RPMI7951 (cell line): ENCODE data around the gene HINFP. TPM values are rescaled to one million over a fixed set of nuclear protein-coding genes. Genes with fewer than 3 reads are reported as not detected.
"Not testable (repeated sequence)": the region's sequence is repeated elsewhere in the genome, so short reads cannot be mapped to it uniquely, and the experiment has no call there.

Source experiments
- DNase-seq: peaks from one replicate; pipeline ENCODE4 v3.0.0-alpha.2; 2012; ENCODE audit warnings: low read depth
- total RNA-seq: library from RNA; depleted of rRNA; stranded (reverse); fragments of >200 nt; shearing (Covaris generic); gene quantifications from 2 replicates; pipeline ENCODE4 v1.2.3, GENCODE V29; 2014

The HINFP gene
- total RNA-seq, 1 experiment from 2014 or later: 16.5 TPM

DNA sequence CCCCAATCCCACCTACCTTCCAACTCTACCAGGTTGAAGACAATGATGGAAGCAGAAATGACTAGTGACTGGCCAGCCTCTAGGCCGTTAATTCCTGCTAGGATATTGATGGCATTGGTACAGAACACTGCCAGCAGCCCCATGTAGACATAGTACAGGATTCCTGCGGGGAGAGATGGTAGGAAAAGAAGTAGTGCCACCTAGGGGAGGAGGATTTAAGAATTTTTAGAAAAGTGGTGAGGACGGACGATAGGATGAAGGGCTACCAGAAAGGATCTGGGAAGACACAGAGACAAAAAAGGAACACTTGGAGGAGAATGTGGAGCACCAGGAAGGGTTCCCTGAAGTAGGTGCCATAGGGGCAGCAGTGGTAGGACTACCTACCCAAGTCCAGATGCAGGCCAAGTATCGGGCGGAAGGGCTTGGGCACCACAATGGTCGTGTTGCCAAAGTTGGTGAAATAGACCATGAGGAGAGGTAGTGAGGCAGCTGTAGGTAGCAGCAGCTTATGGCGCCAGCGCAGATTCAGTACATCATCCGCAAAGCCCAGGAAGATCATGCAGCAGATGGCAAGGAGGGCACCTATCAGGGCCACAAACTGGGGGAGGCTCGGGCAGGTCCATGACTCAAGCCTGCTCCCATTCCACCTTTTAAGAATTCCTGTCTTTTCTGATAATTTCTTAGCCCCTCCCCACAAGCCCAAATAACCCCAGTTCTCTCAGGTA lies 21.0 kb upstream of the HINFP start:
- DNase-seq: peak; percentile 67

DNA sequence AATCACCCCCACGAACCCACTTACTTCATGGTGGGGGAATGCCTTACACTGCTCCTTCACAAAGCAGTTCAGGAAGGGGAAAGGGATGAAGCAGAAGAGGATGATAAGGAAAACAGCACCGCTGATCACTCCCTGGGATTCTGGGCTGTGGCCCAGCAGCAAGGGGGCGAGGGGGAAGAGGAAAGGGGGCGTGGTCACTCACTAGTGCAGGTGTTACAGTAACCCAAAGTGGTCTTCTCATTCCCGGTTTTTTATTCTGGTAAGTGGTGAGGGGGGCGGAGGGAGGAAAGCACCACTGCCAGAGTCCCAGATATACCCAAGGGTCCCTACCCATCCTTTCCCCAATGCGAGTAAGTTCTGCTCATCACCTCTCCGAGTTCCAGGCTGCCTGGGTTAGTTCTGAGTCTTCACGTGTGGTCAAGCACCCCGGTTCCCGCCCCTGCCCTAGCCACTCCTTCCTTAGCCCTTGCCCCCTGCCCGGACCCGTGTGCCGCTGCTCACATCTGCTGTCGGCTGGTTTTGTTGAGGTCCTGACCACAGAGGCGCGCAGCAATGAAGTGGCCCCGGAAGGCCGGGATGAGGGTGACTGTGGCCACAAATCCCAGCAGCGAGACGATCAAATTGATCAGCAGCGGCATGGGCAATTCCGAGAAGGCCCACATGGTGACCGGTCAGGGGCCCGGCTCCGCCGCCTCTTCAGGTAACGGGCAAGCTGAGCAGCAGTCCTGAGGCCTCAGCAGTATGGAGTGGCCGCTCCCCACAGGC lies 20.2 kb upstream of the HINFP start:
- peak; percentile 44 for DNase-seq

DNA sequence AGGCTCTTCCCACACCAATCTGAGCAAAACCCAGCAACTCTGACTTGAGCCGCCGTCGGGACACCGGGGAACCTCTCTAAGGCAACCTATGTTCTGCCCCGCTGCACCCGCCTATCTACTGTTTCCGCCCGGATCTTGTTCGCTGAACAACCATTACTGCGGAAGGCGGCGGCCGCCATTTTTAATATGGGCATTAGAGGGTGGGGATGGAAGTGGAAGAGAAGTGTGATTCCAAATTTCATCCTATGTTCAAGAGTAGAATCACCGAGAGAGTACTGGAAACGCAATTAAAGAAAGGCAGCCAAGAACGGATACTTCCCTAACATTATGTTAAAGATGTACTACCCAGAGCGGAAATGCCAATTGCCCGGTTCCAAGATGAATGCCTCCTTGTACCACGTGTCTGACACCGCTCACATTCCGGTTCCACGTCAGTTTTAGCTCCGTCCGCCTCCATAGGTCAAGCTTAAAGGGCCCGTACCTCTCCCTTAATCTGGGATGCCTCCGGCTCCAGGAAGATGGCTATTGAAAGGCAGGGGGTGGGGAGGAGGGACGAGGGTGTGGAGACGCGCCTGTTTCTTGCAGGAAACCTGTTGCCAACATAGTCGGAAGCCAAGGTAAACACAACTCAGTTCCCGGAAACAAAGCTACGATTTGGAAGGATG lies 19.5 kb upstream of the HINFP start, which contains the start of gene DPAGT1:
Gene DPAGT1, minus strand, starts transcription at position 95 of the 665 bp plus-strand sequence. CDS start 198 bp downstream, outside the sequence.
- DNase-seq: peak; percentile 97

DNA sequence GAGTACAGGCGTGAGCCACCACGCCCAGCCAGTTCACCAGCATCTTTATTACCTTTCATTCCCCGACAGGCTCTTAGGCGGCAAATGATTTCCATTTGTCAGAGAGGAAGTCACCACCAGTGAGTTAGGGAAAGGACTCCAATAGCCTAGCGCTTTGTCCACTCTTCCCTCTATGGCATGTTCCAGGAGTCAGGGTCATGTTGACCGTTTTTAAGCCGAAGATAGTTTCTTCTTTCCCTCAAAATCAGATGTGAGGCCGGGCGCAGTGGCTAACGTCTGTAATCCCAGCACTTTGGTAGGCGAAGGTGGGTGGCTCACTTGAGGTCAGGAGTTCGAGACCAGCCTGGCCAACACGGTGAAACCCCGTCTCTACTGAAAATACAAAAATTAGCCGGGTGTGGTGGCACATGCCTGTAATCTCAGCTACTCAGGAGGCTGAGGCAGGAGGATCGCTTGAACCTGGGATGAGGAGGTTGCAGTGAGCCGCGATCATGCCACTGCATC lies 18.2 kb upstream of the HINFP start:
- not testable (repeated sequence) for DNase-seq

DNA sequence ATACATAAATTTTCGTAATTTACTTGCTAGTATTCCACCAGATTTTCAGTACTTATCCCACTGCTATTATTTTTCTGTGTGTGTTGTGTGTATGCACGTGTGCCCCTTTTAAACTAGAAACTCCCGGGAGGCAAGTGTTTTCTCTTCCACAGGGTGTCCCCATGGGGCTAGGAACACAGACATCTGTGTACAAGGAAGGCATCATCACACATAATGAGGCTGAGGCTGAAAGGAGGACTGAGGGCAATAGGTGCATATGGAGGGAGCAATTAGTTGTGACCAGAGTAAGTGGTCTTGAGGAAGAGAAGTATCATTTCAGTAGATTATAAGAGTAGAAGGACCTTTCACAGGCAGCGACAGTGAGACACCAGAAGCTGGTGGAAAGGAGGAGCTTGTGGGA lies 17.6 kb upstream of the HINFP start:
- no peak for DNase-seq

DNA sequence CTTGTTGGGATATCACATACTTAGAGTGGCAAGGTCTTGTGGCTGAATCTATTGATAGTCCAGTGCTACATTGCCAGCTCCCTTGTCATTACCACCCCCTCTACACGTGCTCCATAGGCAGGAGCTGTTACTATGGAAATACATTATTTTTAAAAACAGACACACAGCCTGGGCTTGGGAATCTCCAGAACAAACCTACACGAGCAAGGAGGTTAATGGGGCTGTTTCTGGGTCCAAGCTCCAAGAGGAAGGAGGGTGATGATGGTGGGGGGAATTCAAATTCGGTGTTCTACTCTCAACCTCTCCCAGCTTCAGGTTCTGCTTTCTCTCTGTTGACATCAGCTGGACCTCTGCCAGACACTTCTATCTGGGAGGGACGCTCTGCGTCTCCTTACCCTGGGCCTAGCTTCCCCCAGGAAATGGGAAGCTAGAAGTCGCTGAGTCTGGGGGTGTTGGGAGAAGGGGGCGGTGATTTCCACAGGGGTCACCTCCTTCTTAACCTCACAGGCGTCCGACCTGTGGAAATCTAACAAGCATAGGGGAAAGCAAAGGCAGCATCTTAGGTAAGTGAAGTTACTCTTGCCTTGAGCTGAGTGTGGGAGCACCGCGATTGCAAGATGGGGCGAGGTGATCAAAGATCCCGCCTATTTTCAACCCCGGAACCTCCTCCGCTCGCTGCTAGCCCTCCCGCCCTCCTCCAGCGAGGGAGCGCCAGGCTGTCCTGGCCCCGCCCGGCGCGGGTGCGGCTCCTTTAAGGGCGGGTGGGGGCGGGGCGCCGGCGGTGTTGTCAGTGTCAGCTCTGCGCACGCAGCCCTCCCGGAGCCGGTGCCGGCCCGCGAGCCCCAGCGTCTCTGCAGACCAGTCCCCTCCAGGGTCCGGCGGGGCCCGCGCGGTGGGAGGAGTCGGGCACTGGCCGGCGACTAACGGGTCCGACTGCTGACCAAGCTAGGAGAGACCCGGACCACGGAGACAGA lies 14.5 kb upstream of the HINFP start, which contains the start of gene C2CD2L:
Gene C2CD2L, plus strand, starts transcription at position 781 of the 974 bp plus-strand sequence. CDS start 398 bp downstream, outside the sequence.
- peak; percentile 93 for DNase-seq

DNA sequence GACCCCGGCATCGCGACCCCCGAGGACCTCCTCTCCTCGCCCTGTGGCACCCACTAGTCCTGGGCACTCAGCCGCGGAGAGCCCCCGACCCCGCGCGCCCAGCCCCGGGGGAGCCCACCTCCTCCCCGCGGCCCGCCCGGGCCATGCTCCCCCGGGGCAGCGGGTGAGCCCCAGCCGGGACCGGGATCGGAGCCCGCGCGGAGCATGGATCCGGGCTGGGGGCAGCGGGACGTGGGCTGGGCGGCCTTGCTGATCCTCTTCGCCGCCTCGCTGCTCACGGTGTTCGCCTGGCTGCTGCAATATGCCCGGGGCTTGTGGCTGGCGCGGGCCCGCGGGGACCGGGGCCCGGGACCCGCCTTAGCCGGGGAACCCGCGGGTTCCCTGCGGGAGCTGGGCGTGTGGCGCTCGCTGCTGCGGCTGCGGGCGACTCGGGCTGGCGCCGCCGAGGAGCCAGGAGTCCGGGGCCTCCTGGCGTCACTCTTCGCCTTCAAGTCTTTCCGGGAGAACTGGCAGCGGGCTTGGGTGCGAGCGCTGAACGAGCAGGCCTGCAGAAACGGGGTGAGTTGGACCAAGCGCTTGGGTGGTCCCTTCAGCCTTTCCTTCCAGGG lies 13.7 kb upstream of the HINFP start:
- no peak for DNase-seq

DNA sequence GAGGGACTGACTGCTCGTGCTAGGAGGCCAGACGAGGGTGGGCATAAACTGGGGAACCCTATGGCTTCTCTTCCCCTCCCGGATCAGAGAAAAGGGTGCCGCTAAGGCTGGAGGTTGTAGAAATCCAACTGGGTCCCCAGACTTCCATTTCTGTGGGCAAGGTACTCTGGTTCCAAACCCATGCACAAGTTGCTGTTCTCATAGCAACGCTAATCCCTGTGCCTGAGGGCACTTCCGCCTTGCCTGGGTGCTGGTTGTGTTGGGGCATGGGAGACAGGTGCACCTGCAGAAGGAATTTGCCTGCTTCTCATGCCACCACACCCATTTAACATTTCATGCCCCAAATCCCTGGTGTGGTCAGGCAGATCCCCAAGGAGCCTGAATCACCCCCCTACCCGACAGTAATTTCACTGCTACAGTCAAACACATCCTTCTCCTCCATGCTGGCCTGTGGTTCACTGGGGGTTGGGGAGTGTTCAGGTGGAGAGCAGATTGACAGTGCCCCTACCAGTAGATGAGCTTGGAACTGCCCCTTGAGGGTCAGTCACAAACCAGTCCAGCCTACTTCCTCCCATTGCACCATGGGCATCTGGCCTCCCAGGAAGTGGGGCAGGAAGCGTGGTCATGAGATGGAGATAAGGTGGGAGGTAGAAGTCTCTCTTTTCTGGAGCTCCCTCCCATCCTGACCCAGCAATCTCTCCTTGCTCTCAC lies 13.1 kb upstream of the HINFP start:
- DNase-seq: peak; percentile 48

DNA sequence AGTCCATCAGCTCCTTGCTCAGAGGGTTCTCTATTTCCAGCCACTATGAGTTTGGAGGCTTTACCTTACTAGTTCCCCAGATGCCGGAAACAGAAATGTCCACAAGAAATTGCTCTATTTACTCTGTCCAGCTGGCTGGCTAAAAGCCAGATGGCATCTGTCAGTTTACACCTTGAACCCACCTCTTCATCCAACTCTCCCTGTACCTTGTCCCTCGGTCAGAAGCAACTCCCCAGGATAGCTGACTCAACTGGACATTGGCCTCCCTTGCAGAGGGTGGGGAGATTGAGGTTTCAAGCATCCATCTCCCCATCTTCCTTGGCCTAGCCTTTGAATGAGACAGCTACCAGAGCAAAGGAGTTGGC lies 12.5 kb upstream of the HINFP start:
- DNase-seq: no peak

DNA sequence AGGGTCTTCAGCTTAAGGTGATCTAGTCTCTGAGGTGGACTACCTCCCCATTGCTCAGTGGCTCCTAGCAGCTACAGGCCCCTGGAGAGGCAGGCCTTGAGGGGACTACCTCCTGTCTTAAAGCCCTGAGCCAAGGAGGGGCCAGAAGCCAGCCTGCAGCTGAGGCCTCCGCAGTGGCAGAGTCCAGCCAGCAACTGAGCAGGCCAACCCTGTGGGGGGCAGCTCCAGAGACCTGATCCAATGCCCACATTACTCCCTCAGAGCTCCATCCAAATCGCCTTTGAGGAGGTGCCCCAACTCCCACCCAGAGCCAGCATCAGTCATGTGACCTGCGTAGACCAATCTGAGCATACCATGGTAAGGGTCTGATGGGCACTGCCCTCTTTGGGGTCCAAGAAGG lies 11.5 kb upstream of the HINFP start:
- no peak for DNase-seq

DNA sequence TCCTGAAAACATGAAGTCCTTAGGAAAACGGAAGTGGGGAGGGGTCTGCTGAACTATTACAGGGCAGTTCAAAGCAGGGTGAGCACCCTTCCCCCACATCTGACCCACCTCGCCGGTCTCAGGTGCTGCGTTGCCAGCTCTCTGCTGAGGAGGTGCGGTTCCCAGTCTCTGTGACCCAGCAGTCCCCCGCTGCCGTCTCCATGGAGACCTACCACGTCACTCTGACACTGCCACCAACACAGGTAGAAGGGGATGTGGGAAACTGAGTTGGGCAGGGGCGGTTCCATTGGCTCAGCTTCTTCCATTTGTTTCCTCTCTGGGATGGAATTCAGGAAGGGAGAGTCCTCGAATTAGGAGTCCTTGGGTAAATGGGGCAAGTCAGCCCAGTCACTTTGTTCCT lies 10.9 kb upstream of the HINFP start:
- no peak for DNase-seq

DNA sequence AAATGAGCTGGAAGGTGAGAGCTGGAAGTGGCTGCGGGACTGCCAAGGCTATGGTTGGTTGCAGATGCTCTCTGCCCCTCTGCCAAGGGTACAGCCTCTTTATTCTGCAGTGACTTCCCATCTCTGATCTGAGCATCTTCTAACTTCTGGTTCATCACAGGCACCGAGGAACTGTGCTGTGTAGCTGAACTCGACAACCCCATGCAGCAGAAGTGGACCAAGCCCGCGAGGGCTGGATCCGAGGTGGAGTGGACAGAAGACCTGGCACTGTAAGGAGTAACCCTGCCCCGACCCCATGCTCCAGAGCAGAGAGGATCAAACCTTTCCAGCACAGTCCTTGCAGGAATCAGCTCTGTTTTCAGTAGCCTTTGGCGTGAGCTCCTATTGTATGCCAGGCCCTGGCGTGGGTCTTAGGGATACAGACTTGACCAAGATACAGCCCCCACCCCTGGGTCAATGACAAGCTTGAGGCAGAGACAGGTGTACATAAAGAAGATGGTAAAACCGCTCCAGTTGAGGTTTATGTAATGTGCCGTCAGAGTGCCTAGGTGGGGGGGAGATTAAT lies 9.9 kb upstream of the HINFP start:
- no peak for DNase-seq

DNA sequence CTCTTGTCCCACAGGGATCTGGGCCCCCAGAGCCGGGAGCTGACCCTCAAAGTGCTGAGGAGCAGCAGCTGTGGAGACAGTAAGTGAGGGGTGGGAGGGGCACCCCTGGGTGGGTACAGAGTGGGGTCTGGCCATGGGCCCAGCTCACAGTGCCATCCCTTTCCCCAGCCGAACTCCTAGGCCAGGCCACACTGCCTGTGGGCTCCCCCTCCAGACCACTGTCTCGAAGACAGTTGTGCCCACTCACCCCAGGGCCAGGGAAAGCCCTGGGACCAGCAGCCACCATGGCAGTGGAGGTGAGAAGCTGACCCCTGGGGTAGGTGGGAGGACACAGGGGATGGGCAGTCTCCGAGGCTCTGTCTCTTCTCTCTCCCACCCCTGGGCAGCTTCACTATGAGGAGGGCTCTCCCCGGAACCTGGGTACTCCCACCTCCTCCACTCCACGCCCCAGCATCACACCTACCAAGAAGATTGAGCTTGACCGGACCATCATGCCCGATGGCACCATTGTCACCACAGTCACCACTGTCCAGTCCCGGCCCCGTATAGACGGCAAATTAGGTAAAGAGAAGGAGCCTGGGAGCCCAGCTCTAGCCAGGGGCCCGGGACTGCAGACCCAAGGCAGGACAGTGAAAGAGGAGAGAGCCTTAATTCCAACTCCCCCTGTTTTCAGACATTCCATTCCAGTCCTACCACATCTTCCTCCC lies 8.9 kb upstream of the HINFP start:
- DNase-seq: no peak

DNA sequence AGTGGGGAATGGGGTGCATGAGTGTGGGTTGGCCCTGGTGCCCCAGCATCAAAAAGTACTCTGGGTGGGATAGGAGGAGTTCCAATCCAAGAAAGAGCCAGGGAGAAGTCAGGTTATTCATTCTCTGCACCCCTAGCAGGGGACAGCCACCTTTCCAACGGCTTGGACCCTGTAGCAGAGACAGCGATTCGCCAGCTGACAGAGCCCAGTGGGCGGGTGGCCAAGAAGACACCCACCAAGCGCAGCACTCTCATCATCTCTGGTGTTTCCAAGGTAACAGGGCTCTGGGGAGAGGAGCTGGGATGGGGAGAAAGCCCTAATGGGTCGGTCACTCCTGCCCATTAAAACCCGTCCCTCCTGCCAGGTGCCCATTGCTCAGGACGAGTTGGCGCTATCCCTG lies 7.7 kb upstream of the HINFP start:
- DNase-seq: no peak

DNA sequence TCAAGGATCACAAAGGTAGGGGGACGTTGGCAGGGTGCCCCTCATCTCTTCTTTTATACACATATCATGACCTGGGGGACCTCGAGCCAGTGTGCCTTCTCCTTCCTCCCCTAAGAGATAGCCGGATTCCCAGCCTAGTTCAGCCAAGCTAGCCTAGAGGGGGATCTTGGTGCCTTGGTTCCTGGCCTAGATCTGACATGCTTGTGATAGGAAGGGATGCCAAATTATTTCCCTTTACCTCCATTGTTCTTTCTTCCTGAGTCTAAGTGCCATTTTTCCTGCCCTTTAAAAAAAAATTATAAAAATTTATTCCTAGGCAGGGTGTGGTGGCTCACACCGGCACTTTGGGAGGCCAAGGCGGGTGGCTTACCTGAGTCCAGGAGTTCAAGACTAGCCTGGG lies 7.0 kb upstream of the HINFP start:
- no peak for DNase-seq

DNA sequence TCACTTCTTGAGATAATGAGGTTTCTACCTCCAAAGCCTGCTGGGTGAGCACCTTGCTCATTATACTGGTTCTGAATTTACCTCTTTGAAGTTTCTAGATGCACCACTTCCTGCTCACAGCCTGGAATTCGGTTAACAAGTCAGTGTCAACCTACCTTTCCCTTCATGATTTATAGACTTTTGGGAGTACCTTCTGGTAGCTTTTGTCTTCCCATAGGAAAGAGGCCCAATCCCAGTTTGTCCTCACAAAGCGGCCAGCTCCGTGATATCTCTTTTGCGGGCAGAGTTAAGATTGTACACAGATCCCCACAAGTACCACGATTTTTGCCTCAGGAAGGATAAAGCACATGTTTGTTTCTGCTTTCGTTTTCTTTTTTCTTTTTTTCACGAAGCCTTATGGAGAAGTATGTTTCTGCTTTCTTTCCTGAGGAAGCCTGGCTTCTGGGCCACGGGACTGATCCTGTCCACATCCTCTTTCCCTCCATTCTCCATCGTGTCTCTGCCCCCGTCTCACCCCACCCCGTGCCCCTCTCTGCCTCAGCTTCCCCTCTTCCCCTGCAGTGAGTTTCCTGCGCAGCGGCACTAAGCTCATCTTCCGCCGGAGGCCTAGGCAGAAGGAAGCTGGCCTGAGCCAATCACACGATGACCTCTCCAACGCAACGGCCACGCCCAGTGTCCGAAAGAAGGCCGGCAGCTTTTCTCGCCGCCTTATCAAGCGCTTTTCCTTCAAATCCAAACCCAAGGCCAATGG lies 5.7 kb upstream of the HINFP start:
- no peak for DNase-seq

DNA sequence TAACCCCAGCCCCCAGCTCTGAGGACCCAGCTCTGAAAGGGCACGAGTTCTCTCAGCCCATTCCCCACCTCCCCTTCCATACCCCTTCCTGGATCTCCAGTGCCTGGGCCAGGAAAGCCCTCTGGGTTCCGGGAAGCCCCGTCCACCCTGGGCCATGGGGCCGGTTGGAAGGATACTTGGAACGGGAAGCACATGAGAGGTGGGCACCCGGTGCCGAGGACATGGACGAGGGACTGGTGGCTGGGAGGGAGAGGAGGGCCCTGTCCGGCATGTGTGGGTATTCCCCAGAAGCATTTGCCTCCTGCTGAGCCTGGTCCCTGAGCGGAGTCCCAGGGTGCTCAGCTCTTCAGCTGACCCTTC lies 5.2 kb upstream of the HINFP start:
- DNase-seq: no peak

DNA sequence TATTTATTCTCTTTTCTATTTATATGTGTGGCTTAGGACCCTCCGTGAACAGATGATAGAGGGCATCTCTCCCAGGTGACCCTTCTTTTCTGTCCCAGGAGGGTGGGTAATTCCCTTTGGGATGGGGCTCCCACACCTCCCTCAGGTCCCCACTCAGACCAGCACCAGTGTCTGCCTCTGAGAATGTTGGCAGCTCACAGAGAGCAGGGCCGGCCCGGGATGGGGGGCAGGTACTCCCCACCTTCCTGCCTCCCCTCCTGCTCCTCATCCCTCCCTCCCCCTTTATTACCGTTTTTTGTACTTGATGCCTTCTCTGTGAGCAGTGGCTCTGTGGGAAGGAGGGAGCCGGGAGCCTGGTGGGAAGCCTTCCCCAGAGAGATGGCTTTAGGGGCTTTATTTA lies 4.8 kb upstream of the HINFP start:
- no peak for DNase-seq
